Kasumi-1 (cell line): ENCODE results near the gene NDUFA12.
"Not testable (repeated sequence)": the region's sequence is repeated elsewhere in the genome, so short reads cannot be mapped to it uniquely, and the experiment has no call there.

ENCODE experiments used
- DNase-seq, 2 experiments: peaks; one replicate each; lab custom pipeline; 2025; lab: John Stamatoyannopoulos, UW

NDUFA12 gene

DNA sequence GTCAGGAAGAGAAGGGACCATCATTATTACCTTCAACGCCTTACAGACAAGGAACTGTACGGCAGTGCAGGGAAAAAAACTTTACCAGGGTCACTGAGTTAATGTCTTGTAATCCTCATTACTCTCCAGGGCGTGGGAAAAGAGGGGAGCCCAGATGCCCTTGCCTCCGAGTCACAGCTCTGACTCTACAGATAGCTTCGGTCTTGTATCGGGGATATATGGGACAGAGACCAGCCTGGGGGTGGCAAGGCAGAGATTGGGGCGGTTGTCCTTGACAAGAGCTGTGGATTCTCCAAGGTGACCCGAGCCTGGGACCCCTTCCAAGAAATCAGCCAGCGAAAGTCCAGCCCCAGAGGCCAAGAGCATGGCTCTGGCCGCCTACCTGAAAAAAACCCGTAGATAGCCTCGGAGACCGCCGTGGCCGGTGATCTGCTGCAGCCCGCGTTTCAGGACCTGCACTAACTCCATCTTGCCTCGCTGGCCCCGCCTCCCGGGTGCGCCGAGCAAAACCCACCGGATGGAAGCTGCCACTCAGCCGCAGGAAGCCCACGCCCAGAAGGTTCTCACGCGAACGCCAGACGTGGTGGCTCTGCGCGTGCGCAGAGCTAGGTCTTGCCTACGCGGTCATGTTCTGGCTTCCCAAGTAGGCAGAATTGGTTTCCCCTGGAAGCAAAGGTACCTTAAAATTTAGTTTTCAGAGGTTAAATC is at the start of gene NDUFA12:
Gene NDUFA12 (minus strand): TSS at position 485 of the 708 bp plus-strand sequence. CDS start 17 bp downstream, at position 468.
- DNase-seq = peak; percentile 96 to 97

DNA sequence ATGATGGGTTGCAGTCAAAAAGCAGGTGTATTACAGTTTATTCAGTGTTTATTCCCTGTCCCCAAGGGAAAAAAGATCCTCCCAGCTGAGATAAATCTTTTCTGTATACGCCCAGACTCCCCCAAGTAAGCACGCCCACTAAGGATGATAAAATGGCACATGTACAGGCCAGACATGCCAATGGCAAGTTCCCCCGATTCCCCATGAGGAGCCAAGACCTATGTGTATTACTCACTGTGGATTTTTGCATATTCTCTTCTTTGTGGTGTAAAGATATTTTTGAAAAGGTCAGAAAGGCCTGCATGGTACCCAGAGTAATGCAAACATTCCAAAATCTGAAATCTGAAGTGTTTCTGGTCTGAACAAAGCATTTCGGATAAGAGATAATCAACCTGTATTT is 47.7 kb upstream of the NDUFA12 start:
- DNase-seq = no peak

DNA sequence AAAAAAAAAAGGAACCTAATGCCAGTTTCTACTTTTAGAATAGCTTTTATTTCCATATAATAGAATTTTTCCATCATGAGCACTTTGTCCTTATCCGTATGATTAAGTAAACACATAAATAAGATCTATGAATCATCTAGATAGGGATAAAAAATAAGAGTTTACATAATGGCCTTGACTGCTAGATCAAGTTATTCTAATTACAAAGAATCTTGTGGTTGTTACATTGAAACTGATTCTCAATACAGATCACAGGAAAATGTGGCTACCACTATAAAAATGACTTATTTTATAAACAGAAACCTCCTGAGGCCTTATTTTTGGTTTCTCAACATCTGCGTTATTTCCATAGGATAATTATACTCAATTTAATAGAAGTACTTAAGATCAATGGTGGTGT is 34.4 kb upstream of the NDUFA12 start:
- DNase-seq = no peak

DNA sequence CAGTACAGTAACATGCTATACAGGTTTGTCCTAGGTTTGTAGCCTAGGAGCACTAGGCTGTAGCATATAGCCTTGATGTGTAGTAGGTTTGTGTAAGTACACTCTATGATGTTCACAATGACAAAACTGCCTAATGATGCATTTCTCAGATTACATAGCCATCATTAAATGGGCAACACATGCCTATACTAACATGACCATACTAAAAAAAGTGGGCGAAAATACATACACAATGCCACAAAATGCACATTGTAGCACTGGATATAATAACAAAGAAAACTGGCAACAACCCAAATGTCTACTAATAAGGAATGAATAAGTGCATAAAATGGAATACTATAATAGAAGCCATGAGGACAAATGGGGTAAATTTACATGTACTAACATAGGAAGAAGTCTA is 31.3 kb upstream of the NDUFA12 start:
- DNase-seq = no peak

DNA sequence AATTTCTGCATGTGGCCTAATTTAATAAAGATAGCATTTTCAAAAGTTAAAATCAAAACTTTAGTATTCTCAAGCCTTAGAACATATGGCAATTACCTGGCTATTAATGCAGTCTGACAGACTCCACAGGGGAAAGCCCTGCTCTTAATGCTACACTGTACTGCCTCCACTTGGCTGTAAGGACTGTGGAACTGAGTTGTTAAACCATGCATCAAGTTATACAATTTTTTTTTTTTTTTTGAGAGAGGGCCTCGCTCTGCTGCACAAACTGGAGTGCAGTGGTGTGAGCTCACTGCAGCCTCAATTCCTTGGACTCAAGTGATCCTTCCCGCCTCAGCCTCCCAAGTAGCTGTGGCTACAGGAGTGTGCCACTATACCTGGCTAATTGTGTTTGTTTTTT is 19.0 kb upstream of the NDUFA12 start:
- DNase-seq = no peak

DNA sequence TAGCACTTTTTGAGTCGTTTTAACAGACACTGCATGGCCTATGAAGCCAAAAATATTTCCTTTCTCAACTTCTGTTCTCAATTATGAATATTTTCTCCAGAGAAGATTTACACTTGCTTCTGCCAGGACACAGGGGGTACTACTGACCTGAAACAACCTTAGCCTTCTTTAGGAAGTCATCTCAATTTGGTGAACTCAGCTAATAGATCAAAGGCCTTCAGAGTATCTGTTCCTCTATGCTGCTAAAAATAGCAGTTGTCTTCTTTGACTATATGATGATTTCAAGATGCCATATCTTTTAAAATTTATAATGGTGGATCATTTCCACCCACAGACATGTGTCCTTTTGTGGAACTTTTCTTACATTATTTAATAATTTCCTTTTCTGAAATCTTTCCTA is 14.0 kb upstream of the NDUFA12 start:
- DNase-seq = no peak

DNA sequence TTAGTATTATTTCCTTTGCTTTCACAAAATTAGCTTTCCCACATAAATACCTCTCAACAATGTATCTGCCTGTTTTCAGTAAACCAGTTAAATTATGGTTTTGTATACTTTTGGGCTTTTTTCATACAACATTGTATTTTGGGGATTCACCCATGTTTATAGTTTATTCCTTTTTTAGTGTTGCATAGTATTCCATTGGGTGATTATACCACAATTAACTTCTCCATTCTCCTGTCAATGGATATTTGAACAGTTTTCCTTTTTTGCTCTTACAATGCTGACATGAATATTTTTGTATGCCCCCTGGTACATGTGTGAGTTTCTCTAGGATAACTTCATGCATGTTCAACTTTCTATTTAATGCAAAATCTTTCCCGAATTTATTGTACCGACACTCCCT is 12.6 kb upstream of the NDUFA12 start:
- DNase-seq = no peak

DNA sequence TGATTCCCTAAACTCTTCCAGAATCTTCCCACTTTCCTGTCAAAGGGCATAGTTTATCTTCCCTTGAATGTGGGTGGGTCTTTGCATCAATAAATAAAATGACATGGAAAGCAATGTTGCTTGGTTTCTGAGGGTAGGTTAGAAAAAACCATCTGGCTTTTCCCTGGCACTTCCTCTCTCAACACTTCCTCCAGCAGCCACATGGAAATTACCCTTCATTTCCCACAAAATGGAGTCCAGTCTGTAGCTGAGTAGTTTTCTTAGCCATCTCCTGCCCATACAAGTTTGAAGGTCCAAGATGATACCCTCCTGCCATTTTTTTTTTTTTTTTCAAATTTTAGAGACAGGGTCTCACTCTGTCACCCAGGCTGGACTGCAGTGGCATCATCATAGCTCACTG is 11.1 kb upstream of the NDUFA12 start:
- DNase-seq = peak in 1 of 2 experiments; percentile 31

DNA sequence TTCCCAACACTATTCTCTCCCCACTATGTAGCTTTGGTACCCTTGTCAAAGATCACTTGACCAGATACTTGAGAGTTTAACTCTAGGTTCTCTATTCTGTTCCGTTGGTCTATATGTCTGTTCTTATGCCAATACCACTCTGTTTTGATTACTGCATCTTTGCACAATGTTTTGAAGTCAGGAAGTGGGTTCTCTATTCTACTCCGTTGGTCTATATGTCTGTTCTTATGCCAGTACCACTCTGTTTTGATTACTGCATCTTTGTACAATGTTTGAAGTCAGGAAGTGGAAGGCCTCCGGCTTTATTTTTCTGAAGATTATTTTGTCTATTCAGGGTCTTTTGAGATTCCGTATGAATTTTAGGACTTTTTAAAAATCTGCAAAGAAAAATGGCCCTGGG is 2.7 kb upstream of the NDUFA12 start:
- no peak for DNase-seq

DNA sequence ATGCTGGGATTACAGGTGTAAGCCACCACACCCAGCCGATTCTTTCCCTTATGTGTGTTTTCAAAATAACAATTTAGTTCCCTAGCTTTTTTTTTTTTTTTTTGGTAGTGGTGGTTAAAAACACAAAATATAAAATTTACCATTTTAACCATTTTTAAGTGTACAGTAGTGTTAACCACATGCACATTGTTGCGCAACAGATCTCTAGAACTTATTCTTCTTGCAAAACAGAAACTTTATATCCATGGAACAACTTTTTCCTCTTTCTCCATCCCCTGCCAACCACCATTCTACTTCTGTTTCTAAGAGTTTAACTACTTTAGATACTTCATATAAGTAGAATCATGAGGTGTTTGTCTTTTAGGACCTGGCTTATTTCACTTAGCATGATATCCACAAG is 1.1 kb upstream of the NDUFA12 start:
- DNase-seq = peak; percentile 20 to 23

DNA sequence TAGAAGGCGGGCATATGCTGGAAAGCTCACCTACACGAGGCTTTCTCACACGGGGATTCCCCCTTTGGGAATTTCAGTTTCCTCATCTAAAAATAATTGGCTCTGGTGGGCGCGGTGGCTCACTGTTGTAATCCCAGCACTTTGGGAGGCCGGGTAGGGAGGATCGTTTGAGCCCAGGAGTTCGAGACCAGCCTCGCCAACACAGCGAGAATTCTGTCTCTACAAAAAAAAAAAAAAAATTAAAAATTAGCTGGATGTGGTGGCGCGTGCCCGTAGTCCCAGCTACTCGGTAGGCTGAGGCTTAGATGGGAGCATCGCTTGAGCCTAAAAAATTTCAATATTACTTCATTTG is 400 bp upstream of the NDUFA12 start:
- DNase-seq = no peak

DNA sequence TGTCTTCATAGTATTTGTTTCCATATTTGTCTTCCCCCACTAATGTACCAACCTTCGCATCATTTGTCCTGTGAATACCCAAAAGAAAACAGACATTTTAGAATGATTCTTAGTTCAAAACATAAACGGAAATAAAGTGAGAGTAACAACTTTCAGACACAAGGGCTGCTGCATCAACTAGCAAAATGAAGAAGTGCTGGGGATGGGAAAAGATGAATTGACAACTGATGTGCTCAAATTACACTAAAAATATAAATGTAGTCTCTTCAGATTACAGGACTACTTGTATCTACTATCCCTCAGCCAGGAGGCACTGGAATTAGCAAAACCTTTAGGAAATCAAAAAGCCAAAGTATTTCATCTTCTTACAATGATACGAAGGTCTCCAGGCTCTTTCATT is 743 bp downstream of the NDUFA12 start:
- DNase-seq = peak; percentile 10 to 35

DNA sequence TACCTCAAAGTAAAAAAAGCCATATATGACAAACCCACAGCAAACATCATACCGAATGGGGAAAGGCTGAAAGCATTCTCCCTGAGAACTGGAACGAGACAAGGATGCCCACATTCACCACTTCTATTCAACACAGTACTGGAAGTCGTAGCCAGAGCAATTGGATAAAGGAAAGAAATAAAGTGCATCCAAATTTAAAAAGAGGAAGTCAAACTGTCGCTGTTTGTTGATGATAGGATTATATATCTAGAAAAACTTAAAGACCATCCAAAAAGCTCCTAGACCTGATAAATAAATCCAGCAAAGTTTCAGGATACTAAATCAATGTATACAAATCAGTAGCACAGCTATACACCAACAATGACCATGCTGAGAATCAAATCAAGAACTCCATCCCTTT is 5.2 kb downstream of the NDUFA12 start:
- DNase-seq = peak; percentile 17 to 30

DNA sequence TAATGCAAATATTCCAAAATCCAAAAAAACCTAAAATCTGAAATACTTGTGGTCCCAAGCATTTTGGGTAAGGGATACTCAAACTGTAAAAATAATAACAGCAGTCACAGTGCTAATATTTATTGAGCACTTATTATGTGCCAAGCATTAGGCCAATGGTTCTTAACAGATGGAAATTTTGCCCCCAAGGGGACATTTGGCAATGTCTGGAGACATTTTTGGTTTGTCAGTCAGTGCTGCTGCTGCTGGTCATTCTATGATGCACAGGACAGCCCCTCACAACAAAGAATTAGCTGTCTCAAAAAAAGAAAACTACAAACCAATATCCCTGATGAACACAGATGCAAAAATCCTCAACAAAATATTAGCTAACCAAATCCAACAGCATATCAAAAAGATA is 5.8 kb downstream of the NDUFA12 start:
- DNase-seq = no peak

DNA sequence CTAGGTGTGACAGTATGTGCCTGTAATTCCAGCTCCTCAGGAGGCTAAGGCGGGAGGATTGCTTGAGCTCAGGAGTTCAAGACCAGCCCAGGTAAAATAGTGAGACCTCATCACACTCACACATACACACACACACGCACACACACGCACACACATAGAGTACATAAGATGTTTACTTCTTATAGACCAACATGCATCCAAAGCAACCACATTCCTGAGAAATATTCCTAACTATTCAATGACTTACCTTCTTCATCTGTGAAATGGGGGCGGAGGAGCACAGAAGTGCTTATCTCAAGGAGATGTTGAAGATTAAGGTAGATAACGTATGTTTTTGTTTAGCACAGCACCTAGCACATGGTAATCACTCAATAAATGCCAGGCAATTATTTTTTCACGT is 6.4 kb downstream of the NDUFA12 start:
- DNase-seq = no peak

DNA sequence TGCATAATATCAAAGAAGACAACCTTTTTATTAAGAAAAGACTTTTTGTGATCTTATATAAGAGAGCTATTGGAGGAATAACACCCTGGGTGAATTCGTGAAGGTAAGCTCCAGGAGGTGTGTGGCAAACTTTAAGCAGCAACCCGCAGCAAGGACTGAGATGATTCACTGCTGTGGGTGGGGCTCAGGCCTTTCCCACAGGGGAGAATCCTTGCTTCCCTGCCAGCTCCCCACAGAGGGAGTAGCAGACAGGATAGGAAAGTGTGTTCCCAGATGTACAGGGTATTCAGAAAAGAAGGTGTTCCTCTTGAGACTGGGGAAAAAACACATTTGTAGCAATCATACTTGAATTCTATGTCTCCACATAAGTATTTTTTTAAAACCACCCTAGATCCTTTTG is 9.2 kb downstream of the NDUFA12 start:
- DNase-seq = no peak

DNA sequence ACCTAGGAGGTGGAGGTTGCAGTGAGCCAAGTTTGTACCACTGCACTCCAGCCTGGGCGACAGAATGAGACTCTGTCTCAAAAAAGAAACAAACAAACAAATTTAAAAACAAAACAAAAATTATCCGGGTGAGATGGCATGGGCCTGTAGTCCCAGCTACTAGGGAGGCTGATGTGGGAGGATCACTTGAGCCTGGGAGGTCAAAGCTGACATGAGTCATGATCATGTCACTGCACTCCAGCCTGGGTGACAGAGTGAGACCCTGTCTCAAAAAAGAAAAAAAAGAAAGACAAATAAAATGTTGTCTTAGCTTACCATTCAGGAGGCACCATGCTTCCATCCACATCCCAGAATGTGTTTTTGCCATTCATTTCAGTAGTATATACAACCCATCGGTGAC is 9.6 kb downstream of the NDUFA12 start:
- DNase-seq = not testable (repeated sequence)

DNA sequence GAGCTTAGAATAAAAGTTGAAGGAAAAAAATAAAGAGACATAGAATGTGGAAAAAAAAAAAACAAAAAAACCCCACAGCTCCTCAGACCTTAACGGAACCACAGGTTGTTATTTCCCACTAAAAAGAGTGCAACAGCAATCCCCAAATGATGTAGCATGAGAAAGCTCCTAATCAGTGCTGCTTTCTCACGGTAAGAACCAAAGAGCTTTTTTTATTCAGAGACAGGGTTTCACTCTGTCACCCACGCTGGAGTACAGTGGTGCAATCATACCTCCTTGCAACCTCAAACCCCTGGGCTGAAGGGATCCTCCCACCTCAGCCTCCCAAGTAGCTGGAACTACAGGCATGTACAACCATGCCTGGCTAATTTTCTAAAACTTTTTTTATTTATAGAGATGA is 13.3 kb downstream of the NDUFA12 start:
- no peak for DNase-seq

DNA sequence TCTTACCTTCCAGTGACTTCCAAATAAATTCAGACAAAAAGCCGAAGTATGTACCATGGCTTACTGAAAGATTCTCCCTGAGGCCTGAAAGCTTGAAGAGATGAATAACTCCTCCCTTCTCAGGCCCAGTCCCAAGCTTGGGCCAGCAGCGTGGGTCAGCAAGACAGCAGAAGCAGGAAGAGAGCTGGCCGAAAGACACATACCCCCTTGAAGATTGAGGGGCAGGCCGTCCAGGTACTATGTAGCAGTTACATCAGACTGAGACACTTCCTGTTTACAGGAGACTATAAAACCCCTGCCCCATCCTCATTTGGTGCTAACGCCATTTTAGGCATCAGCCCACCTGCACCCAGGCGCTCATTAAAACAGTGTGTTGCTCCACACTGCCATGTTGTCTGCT is 15.0 kb downstream of the NDUFA12 start:
- no peak for DNase-seq

DNA sequence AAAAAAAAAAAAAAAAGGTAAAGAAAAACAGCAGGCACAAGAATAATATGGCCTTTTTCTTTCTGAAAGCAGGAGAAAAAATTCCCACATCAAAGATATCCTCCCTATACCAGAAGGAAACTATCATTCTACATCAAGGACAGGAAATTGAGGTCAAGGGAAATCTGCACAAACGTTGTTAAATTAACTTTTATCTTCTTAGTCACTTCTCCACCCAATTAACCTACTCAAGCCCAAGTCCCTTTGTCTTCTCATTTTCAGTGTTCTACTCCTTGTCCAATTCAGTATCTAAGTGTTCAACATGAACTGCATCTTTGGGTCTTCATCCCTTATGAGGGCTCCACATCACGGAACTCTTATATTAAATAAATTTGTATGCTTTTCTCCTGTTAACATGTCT is 15.7 kb downstream of the NDUFA12 start:
- no peak for DNase-seq

DNA sequence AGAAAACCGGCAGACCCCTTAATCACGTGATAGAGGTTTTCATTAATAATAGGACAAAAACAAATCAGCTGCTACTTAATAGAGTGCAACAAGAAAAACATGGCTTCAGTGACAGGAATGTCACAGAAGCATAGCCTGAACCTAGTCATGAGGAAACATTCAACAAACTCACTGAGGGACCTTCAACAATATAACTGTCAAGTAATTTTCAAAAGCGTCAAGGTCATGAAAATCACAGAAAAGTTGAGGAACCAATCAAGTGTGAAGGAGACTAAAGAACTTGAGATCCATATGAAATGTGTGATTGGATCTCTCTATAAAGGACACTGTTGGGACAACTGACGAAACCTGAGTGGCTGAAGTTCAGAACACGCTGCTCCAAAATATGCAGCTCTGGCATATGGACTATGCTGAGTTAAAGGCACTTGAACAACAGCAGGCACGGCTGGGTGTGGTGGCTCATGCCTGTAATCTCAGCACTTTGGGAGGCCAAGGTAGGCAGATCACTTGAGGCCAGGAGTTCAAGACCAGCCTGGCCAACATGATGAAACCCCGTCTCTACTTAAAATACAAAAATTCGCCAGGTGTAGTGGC is 16.3 kb downstream of the NDUFA12 start:
- DNase-seq = no peak

DNA sequence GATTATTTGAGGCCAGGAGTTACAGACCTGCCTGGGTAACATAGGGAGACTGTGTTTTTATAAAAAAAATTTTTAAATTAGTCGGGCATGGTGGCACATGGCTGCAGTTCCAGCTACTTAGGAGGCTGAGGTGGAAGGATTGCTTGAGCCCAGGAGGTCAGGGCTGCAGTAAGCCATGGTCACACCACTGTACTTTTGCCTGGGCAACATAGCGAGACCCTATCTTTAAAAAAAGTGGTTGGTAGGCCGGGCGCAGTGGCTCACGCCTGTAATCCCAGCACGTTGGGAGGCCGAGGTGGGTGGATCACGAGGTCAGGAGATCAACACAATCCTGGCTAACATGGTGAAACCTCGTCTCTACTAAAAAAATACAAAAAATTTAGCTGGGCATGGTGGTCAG is 18.4 kb downstream of the NDUFA12 start:
- not testable (repeated sequence) for DNase-seq

DNA sequence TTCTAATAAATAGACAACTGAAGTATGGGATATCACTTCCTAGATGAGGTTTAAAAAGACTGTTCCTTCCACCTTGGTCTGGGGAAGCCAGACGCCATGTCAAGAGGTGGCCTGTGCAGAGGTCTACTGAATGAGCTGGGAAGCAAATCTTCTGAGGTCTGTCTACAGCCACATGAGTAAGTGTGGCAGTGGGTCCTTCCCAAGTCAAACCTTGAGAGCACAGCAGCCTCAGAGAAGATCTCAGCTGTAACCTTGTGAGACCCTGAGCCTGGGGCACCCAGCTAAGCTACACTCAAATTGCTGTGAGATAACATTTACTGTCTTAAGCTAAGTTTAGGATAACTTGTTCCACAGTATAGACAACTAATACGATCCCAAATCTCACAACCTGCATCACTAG is 20.2 kb downstream of the NDUFA12 start:
- DNase-seq = no peak

DNA sequence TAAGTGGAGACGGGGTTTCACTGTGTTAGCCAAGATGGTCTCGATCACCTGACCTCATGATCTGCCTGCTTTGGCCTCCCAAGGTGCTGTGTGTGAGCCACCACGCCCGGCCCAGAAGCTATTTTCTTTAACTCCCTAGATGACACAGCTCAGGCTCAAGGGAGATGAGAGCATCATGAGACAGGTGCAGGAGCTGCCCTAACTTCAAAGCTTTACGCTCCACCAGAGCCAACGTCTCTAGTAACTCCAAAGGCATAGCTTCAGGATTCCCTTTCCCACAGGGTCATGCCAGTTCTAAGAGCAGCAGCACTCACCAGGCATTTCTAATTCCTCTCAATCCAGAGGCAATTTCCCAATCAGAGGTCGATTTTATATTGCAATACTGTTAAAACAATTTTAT is 21.0 kb downstream of the NDUFA12 start:
- DNase-seq = no peak
